ENCODE measurements around the gene DNAJB6. TPM values are rescaled to one million over a fixed set of nuclear protein-coding genes. Genes with fewer than 3 reads are reported as not detected.

Gene DNAJB6
- total RNA-seq, 1 experiment from 2014 or later: 108 TPM

- Mint-ChIP-seq H3K27ac (ENCODE audit: unreplicated experiment) (no peak overlapping the region), H3K9me3 (ENCODE audit: unreplicated experiment) (no peaks in the 10 kb centered on the region), H3K4me3 (ENCODE audit: unreplicated experiment) (no peak overlapping the region), H3K27me3 (ENCODE audit: insufficient read depth, unreplicated experiment) (no peaks in the 10 kb centered on the region), H3K4me1 (ENCODE audit: low read depth, unreplicated experiment) (peaks cover 40% of the 10 kb centered on the region), H3K36me3 (ENCODE audit: insufficient read depth, unreplicated experiment) (peaks cover 66% of the 10 kb centered on the region)
- no peaks in the 10 kb centered on the region for H3K27me3 ChIP-seq (replicated peaks; ENCODE audit: control insufficient read depth, insufficient read depth, low read length)
- BruUV-seq (replicated peaks): no TSS peak
- no peak for DNase-seq
- H3K4me1 ChIP-seq: peaks cover 10% of the 10 kb centered on the region
- ChIA-PET POLR2A (no interaction called here), CTCF (no interaction called here)
- H3K9me3 ChIP-seq: no peaks in the 10 kb centered on the region
- intact Hi-C loops (cut with micrococcal nuclease; ENCODE audit: unreplicated experiment): no loop called here
- no peaks in the 10 kb centered on the region; the same call in 1 of the 2 replicates for H3K36me3 ChIP-seq (ENCODE audit: control insufficient read depth, insufficient read depth, low read length)
- no peak overlapping the region for H3K4me3 ChIP-seq (ENCODE audit: low read depth, low read length)
- no peak for TF ChIP-seq CTCF (IDR thresholded peaks at IDR 0.05; ENCODE audit: insufficient read depth in 1 of 2, low read depth in 1 of 2, low read length in 1 of 2, severe bottlenecking in 1 of 2, unreplicated experiment in 1 of 2)
These were observed 21.4 kb downstream of the DNAJB6 start for GRCh38 chr7:157358041-157358752.

- H3K9me3 ChIP-seq: no peaks in the 10 kb centered on the region
- Mint-ChIP-seq H3K27me3 (ENCODE audit: insufficient read depth, unreplicated experiment) (no peaks in the 10 kb centered on the region), H3K4me1 (ENCODE audit: low read depth, unreplicated experiment) (peaks cover 40% of the 10 kb centered on the region), H3K4me3 (ENCODE audit: unreplicated experiment) (no peak overlapping the region), H3K27ac (ENCODE audit: unreplicated experiment) (no peak overlapping the region), H3K9me3 (ENCODE audit: unreplicated experiment) (no peaks in the 10 kb centered on the region), H3K36me3 (ENCODE audit: insufficient read depth, unreplicated experiment) (peaks cover 71% of the 10 kb centered on the region)
- no peak for DNase-seq
- POLR2A ChIA-PET: no interaction called here
- TSS peak; percentile 27 for BruUV-seq (replicated peaks)
- H3K4me3 ChIP-seq (ENCODE audit: low read depth, low read length): no peak overlapping the region
- H3K36me3 ChIP-seq (ENCODE audit: control insufficient read depth, insufficient read depth, low read length): no peaks in the 10 kb centered on the region; the same call in 1 of the 2 replicates
- H3K4me1 ChIP-seq: peaks cover 10% of the 10 kb centered on the region
- intact Hi-C loops (cut with micrococcal nuclease; ENCODE audit: unreplicated experiment): no loop called here
- CTCF ChIA-PET: no interaction called here
- TF ChIP-seq CTCF (IDR thresholded peaks at IDR 0.05; ENCODE audit: insufficient read depth in 1 of 2, low read depth in 1 of 2, low read length in 1 of 2, severe bottlenecking in 1 of 2, unreplicated experiment in 1 of 2): no peak
- no peaks in the 10 kb centered on the region for H3K27me3 ChIP-seq (replicated peaks; ENCODE audit: control insufficient read depth, insufficient read depth, low read length)
These were observed 21.9 kb downstream of the DNAJB6 start for GRCh38 chr7:157358753-157359096.

- DNase-seq: no peak
- Mint-ChIP-seq H3K36me3 (ENCODE audit: insufficient read depth, unreplicated experiment) (peaks cover 75% of the 10 kb centered on the region), H3K27ac (ENCODE audit: unreplicated experiment) (no peak overlapping the region), H3K27me3 (ENCODE audit: insufficient read depth, unreplicated experiment) (no peaks in the 10 kb centered on the region), H3K4me3 (ENCODE audit: unreplicated experiment) (no peak overlapping the region), H3K9me3 (ENCODE audit: unreplicated experiment) (no peaks in the 10 kb centered on the region), H3K4me1 (ENCODE audit: low read depth, unreplicated experiment) (peaks cover 38% of the 10 kb centered on the region)
- H3K27me3 ChIP-seq (replicated peaks; ENCODE audit: control insufficient read depth, insufficient read depth, low read length): no peaks in the 10 kb centered on the region
- no peak overlapping the region for H3K4me3 ChIP-seq (ENCODE audit: low read depth, low read length)
- no TSS peak for BruUV-seq (replicated peaks)
- peaks cover 10% of the 10 kb centered on the region for H3K4me1 ChIP-seq
- peaks cover under 1% of the 10 kb centered on the region for H3K36me3 ChIP-seq (ENCODE audit: control insufficient read depth, insufficient read depth, low read length)
- TF ChIP-seq CTCF (IDR thresholded peaks at IDR 0.05; ENCODE audit: insufficient read depth in 1 of 2, low read depth in 1 of 2, low read length in 1 of 2, severe bottlenecking in 1 of 2, unreplicated experiment in 1 of 2): no peak
- ChIA-PET POLR2A (no interaction called here), CTCF (no interaction called here)
- intact Hi-C loops (cut with micrococcal nuclease; ENCODE audit: unreplicated experiment): no loop called here
- no peaks in the 10 kb centered on the region for H3K9me3 ChIP-seq
These were observed 22.8 kb downstream of the DNAJB6 start for GRCh38 chr7:157359581-157359980.

Data from Caco-2 (cell line).